Measurements from ENCODE around the gene SLC22A16.

DNA sequence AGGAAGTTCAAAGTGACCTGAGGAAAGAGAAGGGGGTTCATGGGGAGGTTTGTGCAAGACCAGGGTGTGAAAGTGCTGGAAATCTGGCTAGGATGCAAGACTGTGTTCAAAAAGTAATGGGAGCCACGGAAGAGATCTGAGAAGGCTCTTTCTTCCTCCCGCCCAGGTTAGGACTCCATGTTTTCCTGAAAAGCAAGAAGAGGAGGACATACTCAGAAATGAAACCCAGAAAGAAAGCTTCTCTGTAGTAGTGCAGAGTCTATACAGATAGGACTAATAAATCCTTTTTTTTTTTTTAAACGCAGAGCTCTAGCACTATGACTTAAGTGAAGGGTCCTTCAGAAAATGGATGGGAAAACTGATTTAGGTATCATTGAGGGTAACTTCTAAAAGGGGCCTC is 57.8 kb downstream of the SLC22A16 start:
- TF ChIP-seq, protein P1, sequence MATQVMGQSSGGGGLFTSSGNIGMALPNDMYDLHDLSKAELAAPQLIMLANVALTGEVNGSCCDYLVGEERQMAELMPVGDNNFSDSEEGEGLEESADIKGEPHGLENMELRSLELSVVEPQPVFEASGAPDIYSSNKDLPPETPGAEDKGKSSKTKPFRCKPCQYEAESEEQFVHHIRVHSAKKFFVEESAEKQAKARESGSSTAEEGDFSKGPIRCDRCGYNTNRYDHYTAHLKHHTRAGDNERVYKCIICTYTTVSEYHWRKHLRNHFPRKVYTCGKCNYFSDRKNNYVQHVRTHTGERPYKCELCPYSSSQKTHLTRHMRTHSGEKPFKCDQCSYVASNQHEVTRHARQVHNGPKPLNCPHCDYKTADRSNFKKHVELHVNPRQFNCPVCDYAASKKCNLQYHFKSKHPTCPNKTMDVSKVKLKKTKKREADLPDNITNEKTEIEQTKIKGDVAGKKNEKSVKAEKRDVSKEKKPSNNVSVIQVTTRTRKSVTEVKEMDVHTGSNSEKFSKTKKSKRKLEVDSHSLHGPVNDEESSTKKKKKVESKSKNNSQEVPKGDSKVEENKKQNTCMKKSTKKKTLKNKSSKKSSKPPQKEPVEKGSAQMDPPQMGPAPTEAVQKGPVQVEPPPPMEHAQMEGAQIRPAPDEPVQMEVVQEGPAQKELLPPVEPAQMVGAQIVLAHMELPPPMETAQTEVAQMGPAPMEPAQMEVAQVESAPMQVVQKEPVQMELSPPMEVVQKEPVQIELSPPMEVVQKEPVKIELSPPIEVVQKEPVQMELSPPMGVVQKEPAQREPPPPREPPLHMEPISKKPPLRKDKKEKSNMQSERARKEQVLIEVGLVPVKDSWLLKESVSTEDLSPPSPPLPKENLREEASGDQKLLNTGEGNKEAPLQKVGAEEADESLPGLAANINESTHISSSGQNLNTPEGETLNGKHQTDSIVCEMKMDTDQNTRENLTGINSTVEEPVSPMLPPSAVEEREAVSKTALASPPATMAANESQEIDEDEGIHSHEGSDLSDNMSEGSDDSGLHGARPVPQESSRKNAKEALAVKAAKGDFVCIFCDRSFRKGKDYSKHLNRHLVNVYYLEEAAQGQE (IDR thresholded peaks at IDR 0.05; ENCODE audit: low read depth, low read length): no peak
- no peak for TF ChIP-seq POLR2AphosphoS5 (IDR thresholded peaks at IDR 0.05; ENCODE audit: low read depth, low read length)
- TF ChIP-seq, protein P2, sequence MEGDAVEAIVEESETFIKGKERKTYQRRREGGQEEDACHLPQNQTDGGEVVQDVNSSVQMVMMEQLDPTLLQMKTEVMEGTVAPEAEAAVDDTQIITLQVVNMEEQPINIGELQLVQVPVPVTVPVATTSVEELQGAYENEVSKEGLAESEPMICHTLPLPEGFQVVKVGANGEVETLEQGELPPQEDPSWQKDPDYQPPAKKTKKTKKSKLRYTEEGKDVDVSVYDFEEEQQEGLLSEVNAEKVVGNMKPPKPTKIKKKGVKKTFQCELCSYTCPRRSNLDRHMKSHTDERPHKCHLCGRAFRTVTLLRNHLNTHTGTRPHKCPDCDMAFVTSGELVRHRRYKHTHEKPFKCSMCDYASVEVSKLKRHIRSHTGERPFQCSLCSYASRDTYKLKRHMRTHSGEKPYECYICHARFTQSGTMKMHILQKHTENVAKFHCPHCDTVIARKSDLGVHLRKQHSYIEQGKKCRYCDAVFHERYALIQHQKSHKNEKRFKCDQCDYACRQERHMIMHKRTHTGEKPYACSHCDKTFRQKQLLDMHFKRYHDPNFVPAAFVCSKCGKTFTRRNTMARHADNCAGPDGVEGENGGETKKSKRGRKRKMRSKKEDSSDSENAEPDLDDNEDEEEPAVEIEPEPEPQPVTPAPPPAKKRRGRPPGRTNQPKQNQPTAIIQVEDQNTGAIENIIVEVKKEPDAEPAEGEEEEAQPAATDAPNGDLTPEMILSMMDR (IDR thresholded peaks at IDR 0.05): no peak
- TF ChIP-seq SMC3 (IDR thresholded peaks at IDR 0.05; ENCODE audit: low read depth, low read length): no peak
- TF ChIP-seq EP300 (IDR thresholded peaks at IDR 0.05; ENCODE audit: borderline replicate concordance in 1 of 2, low read depth in 1 of 2, low read length in 1 of 2): no peak
- no peak for TF ChIP-seq GABPA (IDR thresholded peaks at IDR 0.05; ENCODE audit: low read depth)
- TF ChIP-seq EZH2phosphoT487 (IDR thresholded peaks at IDR 0.05; ENCODE audit: borderline replicate concordance, low read depth): no peak
- TF ChIP-seq, protein P3, sequence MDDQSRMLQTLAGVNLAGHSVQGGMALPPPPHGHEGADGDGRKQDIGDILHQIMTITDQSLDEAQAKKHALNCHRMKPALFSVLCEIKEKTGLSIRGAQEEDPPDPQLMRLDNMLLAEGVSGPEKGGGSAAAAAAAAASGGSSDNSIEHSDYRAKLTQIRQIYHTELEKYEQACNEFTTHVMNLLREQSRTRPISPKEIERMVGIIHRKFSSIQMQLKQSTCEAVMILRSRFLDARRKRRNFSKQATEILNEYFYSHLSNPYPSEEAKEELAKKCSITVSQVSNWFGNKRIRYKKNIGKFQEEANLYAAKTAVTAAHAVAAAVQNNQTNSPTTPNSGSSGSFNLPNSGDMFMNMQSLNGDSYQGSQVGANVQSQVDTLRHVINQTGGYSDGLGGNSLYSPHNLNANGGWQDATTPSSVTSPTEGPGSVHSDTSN (IDR thresholded peaks at IDR 0.05): no peak
- TF ChIP-seq SIN3A (IDR thresholded peaks at IDR 0.05; ENCODE audit: borderline replicate concordance, low read depth, low read length): no peak
- TF ChIP-seq, protein P4, sequence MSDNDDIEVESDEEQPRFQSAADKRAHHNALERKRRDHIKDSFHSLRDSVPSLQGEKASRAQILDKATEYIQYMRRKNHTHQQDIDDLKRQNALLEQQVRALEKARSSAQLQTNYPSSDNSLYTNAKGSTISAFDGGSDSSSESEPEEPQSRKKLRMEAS (IDR thresholded peaks at IDR 0.05; ENCODE audit: low read depth): no peak
- TF ChIP-seq RFX5 (IDR thresholded peaks at IDR 0.05; ENCODE audit: low read length): no peak

Measured in SK-N-SH (cell line).